GM19397 (cell line): ENCODE data around the gene SLCO3A1.

Source experiments
- ATAC-seq: cut with Tn5 transposase; IDR thresholded peaks from one replicate; pipeline ENCODE4 v1.9.1; 2021; ENCODE audit warnings: mild to moderate bottlenecking, moderate library complexity; ENCODE audit not compliant: unreplicated experiment

SLCO3A1 gene

DNA sequence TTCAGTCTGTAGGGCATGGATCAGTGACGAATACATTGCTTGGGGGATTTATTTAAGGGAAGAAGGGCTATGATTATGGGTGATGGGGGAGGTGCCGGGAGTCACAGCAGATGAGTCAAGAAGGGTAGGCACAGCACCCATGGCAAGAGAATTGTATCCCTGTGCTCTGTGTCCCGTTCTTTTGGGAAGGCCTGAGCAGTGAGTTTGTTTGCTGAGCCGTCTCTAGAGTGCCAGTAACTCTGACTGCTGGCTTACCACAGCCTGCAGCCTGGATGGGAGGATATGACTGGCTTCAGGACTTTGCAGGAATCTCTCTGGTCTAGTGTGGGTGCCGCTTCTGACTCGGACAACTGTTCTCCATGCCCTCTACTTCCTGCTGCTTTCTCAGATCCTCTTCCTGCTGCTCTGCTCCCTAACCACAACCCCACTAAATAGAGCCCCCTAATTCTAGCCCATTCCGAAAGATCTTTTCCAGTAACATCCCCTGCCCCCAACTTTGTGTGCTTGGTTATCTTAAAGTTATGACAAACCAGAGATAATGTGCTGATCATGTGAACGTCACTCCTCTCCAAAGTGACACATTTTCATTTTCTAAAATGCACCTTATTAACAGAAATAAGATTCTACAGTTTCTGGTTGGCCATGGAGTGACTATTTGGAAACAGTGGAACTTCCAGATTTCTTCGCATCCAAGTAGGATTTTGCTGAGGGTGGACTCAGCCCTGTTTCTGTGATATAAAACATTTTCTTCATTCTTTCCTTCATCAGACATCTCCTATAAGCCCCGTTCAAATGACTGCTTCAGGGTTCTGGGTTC, 239.0 kb downstream of the SLCO3A1 start:
- no peak for ATAC-seq

- peak; percentile 61 for ATAC-seq
These were observed 242.2 kb downstream of the SLCO3A1 start for GRCh38 chr15:92095693-92096092.

- ATAC-seq: peak; percentile 52
These were observed 244.1 kb downstream of the SLCO3A1 start for GRCh38 chr15:92097474-92098178.

DNA sequence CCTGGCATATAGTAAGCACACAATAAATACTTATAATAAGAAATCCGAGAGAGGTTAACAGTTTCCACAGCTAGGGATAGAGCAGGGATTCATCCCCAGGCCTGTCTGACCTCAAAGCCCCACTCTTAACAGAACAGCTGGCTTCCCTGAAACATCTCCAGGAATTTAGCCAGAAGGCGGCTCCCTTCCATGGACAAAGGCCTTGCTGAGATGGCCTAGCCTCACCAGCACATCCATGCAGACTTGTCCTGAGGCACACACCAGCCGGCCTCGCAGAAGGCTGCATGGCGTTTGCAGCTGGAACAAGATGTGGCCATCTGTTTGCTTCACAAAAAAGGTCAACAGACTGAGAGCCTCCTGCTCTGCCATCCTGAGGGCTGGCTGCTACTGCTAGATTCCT, 245.4 kb downstream of the SLCO3A1 start:
- no peak for ATAC-seq

DNA sequence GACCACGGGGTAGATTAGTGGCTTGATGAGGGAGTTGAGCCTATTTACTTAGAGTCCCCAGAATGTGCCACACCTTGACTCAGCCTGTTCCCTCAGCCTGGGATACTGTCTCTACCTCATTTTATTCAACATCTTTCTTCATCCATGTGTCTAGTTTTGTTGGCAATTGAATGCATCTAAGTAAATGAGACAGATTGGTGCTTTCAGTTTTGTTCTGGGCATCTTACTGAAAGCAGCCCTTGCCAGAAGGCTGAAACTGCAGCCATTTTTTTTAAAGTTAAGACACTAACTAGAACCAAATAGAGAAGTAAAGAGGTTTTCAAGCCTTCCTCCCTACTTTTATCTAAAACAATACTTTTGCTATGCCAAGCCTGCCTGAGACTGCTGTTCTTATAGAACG, 246.8 kb downstream of the SLCO3A1 start:
- no peak for ATAC-seq

GRCh38 chr15:92100751-92101150, 247.2 kb downstream of the SLCO3A1 start:
- ATAC-seq: no peak

GRCh38 chr15:92101708-92102394, 248.3 kb downstream of the SLCO3A1 start:
- ATAC-seq: no peak

DNA sequence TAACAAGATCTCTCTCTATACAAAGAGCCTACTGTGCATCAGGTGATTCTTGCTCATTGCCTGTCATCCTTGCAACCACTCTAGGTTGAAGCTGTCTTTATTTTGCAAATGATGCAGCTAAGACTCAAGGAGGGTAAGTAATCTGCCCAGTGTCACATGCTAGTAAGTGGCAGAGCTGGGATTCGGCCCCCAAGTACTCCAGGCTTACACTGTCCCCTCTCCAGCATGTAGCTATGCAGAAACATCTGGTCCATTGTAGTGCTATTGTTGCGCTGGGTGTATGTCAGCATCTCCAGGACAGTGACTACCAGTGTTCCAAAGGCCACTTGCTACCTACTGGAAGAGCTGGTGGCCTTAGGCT, 248.9 kb downstream of the SLCO3A1 start:
- ATAC-seq: no peak

GRCh38 chr15:92104072-92104471, 250.6 kb downstream of the SLCO3A1 start:
- ATAC-seq: no peak

- no peak for ATAC-seq
These were observed 252.1 kb downstream of the SLCO3A1 start for GRCh38 chr15:92105611-92106010.

DNA sequence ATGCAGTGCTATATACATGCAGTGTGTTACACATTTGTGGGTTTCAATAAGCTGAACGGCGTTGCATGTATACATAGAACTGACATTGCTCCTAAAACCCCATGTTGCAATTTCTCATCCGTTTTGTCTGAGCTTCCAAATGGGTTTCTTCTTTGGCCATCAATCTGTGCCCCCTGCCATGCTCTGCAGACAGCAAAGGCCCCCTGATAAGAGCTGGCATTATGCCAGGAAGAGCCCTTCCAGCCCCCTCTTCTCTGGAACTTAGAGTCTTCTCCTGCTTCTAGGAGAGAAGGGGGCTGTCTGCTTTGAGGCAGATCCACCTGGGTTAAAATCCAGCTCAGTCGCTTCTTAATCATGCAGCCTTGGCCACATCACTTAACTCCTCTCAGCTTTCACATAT, 254.0 kb downstream of the SLCO3A1 start:
- ATAC-seq: no peak

- no peak for ATAC-seq
These were observed 255.8 kb downstream of the SLCO3A1 start for GRCh38 chr15:92109191-92109873.

DNA sequence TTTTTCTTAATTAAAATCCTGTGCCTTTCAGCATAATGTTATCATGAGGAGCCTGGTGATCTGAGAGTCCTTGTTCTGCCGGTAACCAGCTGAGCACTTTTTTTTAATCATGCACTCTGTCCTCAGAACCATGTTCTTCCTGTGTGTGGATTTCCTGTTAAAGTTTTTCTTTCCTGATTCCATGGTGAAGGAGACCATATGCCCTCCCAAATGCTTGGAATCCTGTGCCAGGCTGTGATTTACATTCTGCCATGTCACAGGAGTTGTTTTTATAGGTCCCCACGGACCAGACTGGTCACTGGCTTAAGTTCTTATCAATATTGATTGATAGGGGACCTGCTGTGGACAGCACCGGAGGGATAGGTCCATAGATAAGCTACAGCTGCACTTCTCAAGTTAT, 257.8 kb downstream of the SLCO3A1 start:
- no peak for ATAC-seq

DNA sequence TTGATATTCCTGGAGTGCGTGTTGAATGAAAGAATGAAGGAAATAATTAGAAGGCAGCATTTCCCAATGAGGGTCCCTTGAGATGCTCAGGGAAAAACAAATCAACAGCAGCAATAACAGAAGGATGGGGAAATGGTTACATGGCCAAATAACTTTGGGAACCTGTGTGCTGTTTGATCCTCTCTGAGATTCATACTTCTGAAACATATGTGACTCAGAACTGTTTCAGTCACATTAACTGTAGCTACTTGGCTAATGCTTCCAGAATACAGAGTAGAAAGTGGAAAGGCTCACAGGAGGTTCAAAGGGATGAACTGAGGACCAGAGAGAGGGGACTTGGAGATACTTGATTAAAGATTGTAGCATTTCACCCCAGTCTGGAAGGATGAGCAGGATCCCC, 258.2 kb downstream of the SLCO3A1 start:
- no peak for ATAC-seq

GRCh38 chr15:92112180-92112579, 258.7 kb downstream of the SLCO3A1 start:
- ATAC-seq: no peak

DNA sequence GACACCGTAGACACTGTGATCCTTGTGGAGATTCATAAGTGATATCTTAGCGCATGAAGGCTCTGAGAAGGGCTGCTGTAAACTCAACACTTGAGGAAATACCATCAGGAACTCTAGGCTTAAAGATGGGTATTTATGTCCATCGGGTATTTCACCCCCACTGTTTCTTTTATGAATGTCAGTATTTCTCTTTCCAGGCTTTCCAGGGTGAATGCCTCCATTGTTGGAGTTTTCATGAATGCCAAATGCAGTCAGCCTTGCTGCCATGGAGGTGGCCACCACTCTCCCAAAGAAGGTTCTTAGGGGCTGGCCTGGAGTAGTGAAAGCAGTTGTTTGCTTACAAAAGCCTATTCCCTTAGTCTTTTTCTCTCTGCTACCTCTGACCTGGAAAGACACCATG, 259.2 kb downstream of the SLCO3A1 start:
- no peak for ATAC-seq

DNA sequence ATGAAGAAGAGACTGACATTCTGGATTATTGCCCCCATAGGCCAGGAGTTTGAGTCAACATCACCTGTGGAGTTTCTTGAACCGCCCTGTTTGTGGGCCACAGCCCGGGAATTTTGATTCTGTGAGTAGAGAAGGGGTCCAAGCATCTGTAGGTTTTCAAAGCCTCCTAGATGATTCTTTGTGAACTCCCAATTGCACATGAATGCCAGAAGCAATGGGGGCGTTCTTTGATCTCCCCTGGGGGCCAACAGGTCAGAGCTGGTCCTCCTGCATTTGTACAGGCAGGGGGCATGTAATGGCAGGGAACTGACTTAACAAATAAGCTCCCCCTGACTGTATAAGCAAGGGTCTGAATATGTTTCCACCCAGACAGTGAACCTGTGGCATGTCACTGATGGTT, 260.3 kb downstream of the SLCO3A1 start:
- ATAC-seq: no peak

DNA sequence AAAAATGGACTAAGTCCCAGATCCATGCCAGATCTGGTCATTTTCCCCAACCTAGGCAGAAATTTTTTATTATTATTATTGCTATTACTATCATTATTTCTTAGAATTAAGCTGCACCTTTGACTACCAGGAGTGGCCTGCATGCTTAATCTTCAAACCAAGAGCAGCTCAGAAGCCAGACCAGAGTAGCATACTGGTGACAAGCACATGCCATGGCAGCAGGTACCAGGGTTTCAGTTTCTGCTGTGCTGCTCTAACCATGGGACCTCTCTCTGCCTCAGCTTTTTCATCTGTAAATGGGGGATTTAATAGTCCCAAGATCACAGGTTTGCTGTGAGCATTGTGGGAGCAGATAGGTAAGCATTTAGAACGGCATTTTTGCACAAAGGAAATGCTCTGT, 262.3 kb downstream of the SLCO3A1 start:
- no peak for ATAC-seq

DNA sequence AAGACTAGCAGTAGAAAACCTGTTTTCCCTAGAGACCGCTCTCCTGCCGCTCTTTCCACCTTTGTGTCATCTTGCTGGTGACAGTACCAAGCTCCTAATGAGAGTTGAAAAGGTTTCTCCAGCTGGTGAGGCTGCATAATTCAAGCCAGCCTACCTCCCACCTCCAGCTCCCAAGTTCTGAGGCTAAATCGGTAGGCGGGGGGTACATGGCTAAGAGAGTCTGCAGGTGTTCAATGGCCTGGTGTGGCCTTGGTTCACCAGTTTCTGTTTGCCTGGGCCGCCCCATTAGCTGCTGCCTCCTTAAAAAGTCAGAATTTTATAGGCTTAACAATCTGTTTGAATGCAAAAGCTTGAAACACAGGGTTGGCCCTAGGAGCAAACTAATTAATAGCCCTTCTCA, 262.8 kb downstream of the SLCO3A1 start:
- ATAC-seq: no peak

- ATAC-seq: no peak
These were observed 263.8 kb downstream of the SLCO3A1 start for GRCh38 chr15:92117261-92117731.
